ENCODE measurements around the gene TRHDE.

DNA sequence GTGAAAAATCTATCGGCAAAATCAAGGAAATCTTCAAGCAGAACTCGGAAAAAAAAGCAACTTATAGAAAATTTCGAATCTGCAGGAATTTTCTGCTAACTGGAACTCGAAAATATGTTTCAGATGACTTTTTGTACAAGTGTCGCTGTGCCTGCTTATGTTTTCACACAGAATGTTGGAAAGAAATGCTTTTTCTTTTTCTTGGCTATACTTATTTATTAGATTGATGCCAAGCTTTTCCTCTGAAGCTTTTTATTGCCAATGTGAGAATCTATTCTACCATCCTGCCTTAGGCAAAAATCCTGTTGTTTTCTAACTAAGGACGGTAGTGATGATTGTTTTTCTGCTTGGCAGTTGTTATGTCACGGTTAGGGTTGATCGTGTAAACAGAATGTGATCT, 65.8 kb downstream of the TRHDE start:
- TF ChIP-seq CTCF (IDR thresholded peaks at IDR 0.05) (no peak), POLR2A (IDR thresholded peaks at IDR 0.05) (no peak)
